IMR-90 (cell line): ENCODE measurements around the gene CXCR2. TPM values are rescaled to one million over a fixed set of nuclear protein-coding genes. Genes with fewer than 3 reads are reported as not detected.

ENCODE experiments used
- ATAC-seq: fragments of 200-7000 bp; cut with Tn5 transposase; 2 replicates; pipeline ENCODE4 v1.9.1; 2020; ENCODE audit warnings: low read depth, mild to moderate bottlenecking, moderate library complexity
- BruUV-seq: library from RNA; stranded (reverse); fragments of 400-500 nt; replicated peaks from 2 replicates; lab custom pipeline; 2021; lab: Mats Ljungman, UMichigan
- CTCF ChIA-PET: fragments of 300-600 bp; formaldehyde crosslinking; extraction: SDS; loops from one replicate; lab custom pipeline; 2021; ENCODE audit warnings: antibody characterized with exemption; lab: Yijun Ruan, JAX
- POLR2A ChIA-PET: fragments of 300-600 bp; sonication (Branson Sonifier 250); formaldehyde crosslinking; loops from one replicate; lab custom pipeline; 2022; ENCODE audit warnings: antibody characterized with exemption; ENCODE audit not compliant: unreplicated experiment; lab: Charles Lee
- DNase-seq: peaks from one replicate; pipeline ENCODE4 v3.0.0; 2013
- H2AFZ ChIP-seq: replicated peaks from 2 replicates; pipeline ENCODE3; 2013; ENCODE audit warnings: low read length, mild to moderate bottlenecking; ENCODE audit not compliant: poor library complexity
- H2AK5ac ChIP-seq: 2 replicates; pipeline ENCODE4 v1.6.1; 2013; ENCODE audit warnings: low read depth, low read length, inconsistent platforms
- H2AK9ac ChIP-seq: replicated peaks from 2 replicates; pipeline ENCODE3; 2013; ENCODE audit warnings: mild to moderate bottlenecking, low read depth, low read length, moderate library complexity; ENCODE audit not compliant: poor library complexity
- H2BK120ac ChIP-seq: 2 replicates; pipeline ENCODE4 v1.6.1; 2013; ENCODE audit warnings: low read depth, low read length, inconsistent platforms
- H2BK15ac ChIP-seq: 3 replicates; pipeline ENCODE4 v1.6.1; 2013; ENCODE audit warnings: low read depth, low read length, inconsistent platforms
- H2BK20ac ChIP-seq: 2 replicates; pipeline ENCODE4 v1.6.1; 2013; ENCODE audit warnings: low read depth, mild to moderate bottlenecking, inconsistent platforms, low read length, moderate library complexity
- H2BK5ac ChIP-seq: 2 replicates; pipeline ENCODE4 v1.6.1; 2013; ENCODE audit warnings: mild to moderate bottlenecking, low read depth, low read length, inconsistent platforms; ENCODE audit not compliant: poor library complexity, severe bottlenecking
- H3K14ac ChIP-seq: replicated peaks from 2 replicates; pipeline ENCODE4 v1.6.1; 2013; ENCODE audit warnings: low read depth, low read length, inconsistent platforms
- H3K18ac ChIP-seq: 2 replicates; pipeline ENCODE4 v1.6.1; 2013; ENCODE audit warnings: low read depth, low read length, control low read depth
- H3K23ac ChIP-seq: 2 replicates; pipeline ENCODE4 v1.6.1; 2013; ENCODE audit warnings: low read depth, low read length, inconsistent platforms
- H3K27ac ChIP-seq: 2 replicates; pipeline ENCODE4 v1.5.1; 2013; ENCODE audit warnings: mild to moderate bottlenecking, control low read depth, low read length; ENCODE audit not compliant: insufficient read depth
- H3K27me3 ChIP-seq: 2 replicates; pipeline ENCODE4 v1.6.1; 2013; ENCODE audit warnings: low read length; ENCODE audit not compliant: control insufficient read depth, insufficient read depth
- H3K36me3 ChIP-seq: 2 replicates; pipeline ENCODE4 v1.6.1; 2013; ENCODE audit warnings: low read length, mixed read lengths; ENCODE audit not compliant: control insufficient read depth, insufficient read depth
- H3K4ac ChIP-seq: 2 replicates; pipeline ENCODE4 v1.6.1; 2013; ENCODE audit warnings: low read depth, low read length, inconsistent platforms
- H3K4me1 ChIP-seq: 2 replicates; pipeline ENCODE4 v1.6.1; 2013; ENCODE audit warnings: low read length, mixed read lengths; ENCODE audit not compliant: control insufficient read depth, insufficient read depth
- H3K4me2 ChIP-seq: 2 replicates; pipeline ENCODE4 v1.6.1; 2013; ENCODE audit warnings: low read depth, mild to moderate bottlenecking, control low read depth, low read length, moderate library complexity
- H3K4me3 ChIP-seq: 2 replicates; pipeline ENCODE4 v1.5.1; 2013; ENCODE audit warnings: low read depth, mild to moderate bottlenecking, control low read depth, low read length, moderate library complexity; ENCODE audit not compliant: insufficient read depth
- H3K56ac ChIP-seq: 2 replicates; pipeline ENCODE4 v1.6.1; 2013; ENCODE audit warnings: low read length, inconsistent platforms; ENCODE audit not compliant: insufficient read depth; ENCODE audit errors: extremely low read depth
- H3K79me1 ChIP-seq, 2 experiments: 2 replicates each; pipeline ENCODE4 v1.6.1; 2013; ENCODE audit warnings: low read length in 2 of 2, inconsistent platforms in 1 of 2, low read depth in 1 of 2
- H3K9ac ChIP-seq: 2 replicates; pipeline ENCODE4 v1.6.1; 2013; ENCODE audit warnings: low read depth, low read length, control low read depth
- H3K9me1 ChIP-seq: 2 replicates; pipeline ENCODE4 v1.6.1; 2013; ENCODE audit warnings: low read length, inconsistent platforms; ENCODE audit not compliant: insufficient read depth
- H3K9me3 ChIP-seq: 2 replicates; pipeline ENCODE4 v1.6.1; 2013; ENCODE audit warnings: low read length; ENCODE audit not compliant: control insufficient read depth, insufficient read depth
- H4K20me1 ChIP-seq: 2 replicates; pipeline ENCODE4 v1.6.1; 2013; ENCODE audit warnings: low read length, inconsistent platforms; ENCODE audit not compliant: insufficient read depth
- H4K5ac ChIP-seq: 2 replicates; pipeline ENCODE4 v1.6.1; 2013; ENCODE audit warnings: mild to moderate bottlenecking, low read depth, low read length, control low read depth
- H4K8ac ChIP-seq, 2 experiments: 2 replicates each; pipeline ENCODE4 v1.6.1; 2013; ENCODE audit warnings: low read depth in 2 of 2, low read length in 2 of 2, control low read depth in 1 of 2, inconsistent platforms in 1 of 2
- H4K91ac ChIP-seq: 2 replicates; pipeline ENCODE4 v1.6.1; 2013; ENCODE audit warnings: low read depth, low read length, inconsistent platforms; ENCODE audit not compliant: insufficient read depth
- BHLHE40 ChIP-seq: fragments of 150-350 bp; IDR thresholded peaks from 2 replicates; pipeline ENCODE4 v1.6.1; 2016; ENCODE audit warnings: mild to moderate bottlenecking, low read depth, low read length
- CEBPB ChIP-seq: IDR thresholded peaks from 2 replicates; pipeline ENCODE4 v1.6.1; 2012; ENCODE audit warnings: low read depth, low read length, improper control_type of control experiment
- CHD1 ChIP-seq: IDR thresholded peaks from 2 replicates; pipeline ENCODE4 v1.6.1; 2012; ENCODE audit warnings: low read depth, low read length, improper control_type of control experiment
- CTCF ChIP-seq: conservative IDR thresholded peaks from 2 replicates; pipeline ENCODE4 v1.5.1; 2012; ENCODE audit warnings: mild to moderate bottlenecking, low read depth, low read length, improper control_type of control experiment
- ELK1 ChIP-seq: fragments of 150-350 bp; IDR thresholded peaks from 2 replicates; pipeline ENCODE4 v1.6.1; 2016; ENCODE audit warnings: low read depth, mild to moderate bottlenecking, low read length, moderate library complexity, borderline replicate concordance
- FOS ChIP-seq: fragments of 150-350 bp; IDR thresholded peaks from 2 replicates; pipeline ENCODE4 v1.6.1; 2016; ENCODE audit warnings: low read depth, low read length
- MAFK ChIP-seq: IDR thresholded peaks from 2 replicates; pipeline ENCODE4 v1.6.1; 2012; ENCODE audit warnings: low read depth, low read length, improper control_type of control experiment
- MAZ ChIP-seq: IDR thresholded peaks from 2 replicates; pipeline ENCODE4 v1.6.1; 2012; ENCODE audit warnings: low read depth, mild to moderate bottlenecking, low read length, improper control_type of control experiment, moderate library complexity, borderline replicate concordance
- MXI1 ChIP-seq: IDR thresholded peaks from 2 replicates; pipeline ENCODE4 v1.6.1; 2012; ENCODE audit warnings: low read depth, mild to moderate bottlenecking, low read length, moderate library complexity, borderline replicate concordance
- NFE2L2 ChIP-seq: fragments of 150-350 bp; IDR thresholded peaks from 2 replicates; pipeline ENCODE4 v1.6.1; 2016; ENCODE audit warnings: low read depth, mild to moderate bottlenecking, low read length
- POLR2A ChIP-seq: IDR thresholded peaks from 2 replicates; pipeline ENCODE4 v1.6.1; 2012; ENCODE audit warnings: mild to moderate bottlenecking, low read depth, low read length
- RAD21 ChIP-seq: IDR thresholded peaks from 2 replicates; pipeline ENCODE4 v1.6.1; 2012; ENCODE audit warnings: low read length, improper control_type of control experiment
- RCOR1 ChIP-seq: IDR thresholded peaks from 2 replicates; pipeline ENCODE4 v1.6.1; 2012; ENCODE audit warnings: mild to moderate bottlenecking, low read length, improper control_type of control experiment; ENCODE audit not compliant: insufficient replicate concordance
- RFX5 ChIP-seq: IDR thresholded peaks from 2 replicates; pipeline ENCODE4 v1.8.0; 2012; ENCODE audit warnings: low read depth, mild to moderate bottlenecking, low read length, moderate library complexity
- SMC3 ChIP-seq: fragments of 150-350 bp; IDR thresholded peaks from 2 replicates; pipeline ENCODE4 v1.6.1; 2016; ENCODE audit warnings: low read depth, mild to moderate bottlenecking, antibody characterized with exemption, low read length, moderate library complexity
- USF2 ChIP-seq: fragments of 150-350 bp; IDR thresholded peaks from 2 replicates; pipeline ENCODE4 v1.6.1; 2017; ENCODE audit warnings: mild to moderate bottlenecking, antibody characterized with exemption, low read length, low read depth
- WGBS, 2 experiments: methylation state at CpG; one replicate each; pipeline versions ENCODE4 v1.1.5 to v1.1.7; 2013; ENCODE audit warnings: missing lambda C conversion rate in 2 of 2; ENCODE audit not compliant: insufficient read length in 1 of 2; ENCODE audit errors: extremely low coverage in 2 of 2; 5-methylcytosine and 5-hydroxymethylcytosine counted together
- dilution Hi-C: fragments of 300-500 bp; cut with HindIII; formaldehyde crosslinking; loops from one replicate; pipeline ENCODE4 v1.14.3; 2018; ENCODE audit warnings: low sequenced_read_pairs; ENCODE audit not compliant: unreplicated experiment
- in situ Hi-C: fragments of 300-500 bp; cut with MboI; formaldehyde crosslinking; loops from 3 replicates; pipeline ENCODE4 v1.14.3; 2019; ENCODE audit warnings: low sequenced_read_pairs, inconsistent platforms, mixed read lengths
- intact Hi-C: fragments of 100-400 bp; cut with micrococcal nuclease; formaldehyde crosslinking; loops from 2 replicates; pipeline ENCODE4 v1.10.0; 2022
- polyA plus RNA-seq, 3 experiments: library from polyadenylated mRNA; depleted of rRNA; stranded (reverse); fragments of >200 nt; gene quantifications; 2 replicates each; pipeline ENCODE4 v1.2.3, GENCODE V29; 2012; ENCODE audit warnings: low replicate concordance in 1 of 3
- total RNA-seq: library from RNA; depleted of rRNA; stranded (reverse); fragments of >200 nt; gene quantifications from 2 replicates; pipeline ENCODE4 v1.2.3, GENCODE V29; 2012

The CXCR2 gene
- total and polyA plus RNA-seq, 2 of the 4 experiments (the other 2 are of a cell fraction): not detected

- H4K8ac ChIP-seq: no peak overlapping the region
- H3K4ac ChIP-seq: no peak overlapping the region
- DNase-seq: peak; percentile 6
- H3K56ac ChIP-seq: no peak overlapping the region
- H2BK5ac ChIP-seq: no peak overlapping the region
- BruUV-seq: no TSS peak
- no peak for TF ChIP-seq BHLHE40
- TF ChIP-seq SMC3: no peak
- no peak for TF ChIP-seq MXI1
- no peak for TF ChIP-seq CEBPB
- no peak for TF ChIP-seq POLR2A
- TF ChIP-seq USF2: no peak
- no peak for TF ChIP-seq RAD21
- no peak for TF ChIP-seq CTCF
- TF ChIP-seq CHD1: no peak
- no peak for TF ChIP-seq ELK1
- TF ChIP-seq MAZ: no peak
- no peak for TF ChIP-seq NFE2L2
- TF ChIP-seq RCOR1: no peak
- TF ChIP-seq FOS: no peak
- TF ChIP-seq MAFK: no peak
- no peak for TF ChIP-seq RFX5
- H3K79me1 ChIP-seq: no peaks in the 10 kb centered on the region
- no peaks in the 10 kb centered on the region for H4K20me1 ChIP-seq
- no peak overlapping the region for H2BK15ac ChIP-seq
- H3K9me3 ChIP-seq: no peaks in the 10 kb centered on the region
- H3K14ac ChIP-seq: no peak overlapping the region
- H3K27ac ChIP-seq: no peak overlapping the region
- ChIA-PET POLR2A (no interaction called here), CTCF (interaction anchor here (0.7 kb wide), 1 partner anchor 94 kb away, joined by 3 read pairs; no protein-coding TSS in a partner anchor)
- H3K9me1 ChIP-seq: no peaks in the 10 kb centered on the region
- no peak overlapping the region for H2AK9ac ChIP-seq
- no peak overlapping the region for H2BK20ac ChIP-seq
- intact Hi-C loops: no loop called here
- no peak overlapping the region for H3K9ac ChIP-seq
- no peaks in the 10 kb centered on the region for H3K36me3 ChIP-seq
- H3K4me1 ChIP-seq: peaks cover 1% of the 10 kb centered on the region; the same call in 1 of the 2 replicates
- no peak for ATAC-seq
- no peak overlapping the region for H3K4me3 ChIP-seq
- WGBS, 2 experiments: 0% methylated on average over 1 of the region's 1 CpG; no CpG with 5 or more reads in 1 of the 2 experiments
- no peak overlapping the region for H3K23ac ChIP-seq
- H3K18ac ChIP-seq: no peak overlapping the region
- H3K27me3 ChIP-seq: peaks cover 42% of the 10 kb centered on the region
- H2BK120ac ChIP-seq: no peak overlapping the region
- no peak overlapping the region for H2AK5ac ChIP-seq
- no peak overlapping the region for H4K5ac ChIP-seq
- no peak overlapping the region for H4K91ac ChIP-seq
- no peak overlapping the region for H2AFZ ChIP-seq
- dilution Hi-C loops: no loop called here
- H3K4me2 ChIP-seq: no peak overlapping the region
- in situ Hi-C loops: no loop called here
Observed at GRCh38 chr2:218168016-218168415, 42.2 kb downstream of the CXCR2 start.
